A673 (cell line): ENCODE measurements around the gene AP3S2.

Experiments
- EZH2 ChIP-seq: fragments of 200-600 bp; sonication (generic); IDR thresholded peaks from 2 replicates; pipeline ENCODE4 v1.6.1; 2017; ENCODE audit warnings: borderline replicate concordance, low read depth, mild to moderate bottlenecking, mixed read lengths, antibody characterized with exemption, low read length; ENCODE audit not compliant: poor library complexity, severe bottlenecking
- TF ChIP-seq, protein P1 (sequence below): fragments of 300-800, 200-600 bp; sonication (generic); conservative IDR thresholded peaks from 2 replicates; pipeline ENCODE4 v1.5.1; 2017; ENCODE audit warnings: low read depth, mild to moderate bottlenecking, antibody characterized with exemption, low read length, moderate library complexity, mixed read lengths

GRCh38 chr15:89893027-89893426 is 767 bp downstream of the AP3S2 start:
- TF ChIP-seq, protein P1, sequence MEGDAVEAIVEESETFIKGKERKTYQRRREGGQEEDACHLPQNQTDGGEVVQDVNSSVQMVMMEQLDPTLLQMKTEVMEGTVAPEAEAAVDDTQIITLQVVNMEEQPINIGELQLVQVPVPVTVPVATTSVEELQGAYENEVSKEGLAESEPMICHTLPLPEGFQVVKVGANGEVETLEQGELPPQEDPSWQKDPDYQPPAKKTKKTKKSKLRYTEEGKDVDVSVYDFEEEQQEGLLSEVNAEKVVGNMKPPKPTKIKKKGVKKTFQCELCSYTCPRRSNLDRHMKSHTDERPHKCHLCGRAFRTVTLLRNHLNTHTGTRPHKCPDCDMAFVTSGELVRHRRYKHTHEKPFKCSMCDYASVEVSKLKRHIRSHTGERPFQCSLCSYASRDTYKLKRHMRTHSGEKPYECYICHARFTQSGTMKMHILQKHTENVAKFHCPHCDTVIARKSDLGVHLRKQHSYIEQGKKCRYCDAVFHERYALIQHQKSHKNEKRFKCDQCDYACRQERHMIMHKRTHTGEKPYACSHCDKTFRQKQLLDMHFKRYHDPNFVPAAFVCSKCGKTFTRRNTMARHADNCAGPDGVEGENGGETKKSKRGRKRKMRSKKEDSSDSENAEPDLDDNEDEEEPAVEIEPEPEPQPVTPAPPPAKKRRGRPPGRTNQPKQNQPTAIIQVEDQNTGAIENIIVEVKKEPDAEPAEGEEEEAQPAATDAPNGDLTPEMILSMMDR = no peak
- TF ChIP-seq EZH2 = no peak
